Spinal cord (tissue), 10 donors: ENCODE data around the gene SEC14L1. TPM values are rescaled to one million over a fixed set of nuclear protein-coding genes. Genes with fewer than 3 reads are reported as not detected.
A peak's percentile ranks its signal among the peaks of the same experiment; 100 is the strongest.

Experiments
- DNase-seq, 6 donors: peaks; one replicate each; pipeline versions ENCODE4 v3.0.0 to v3.0.0-alpha.2; 2013 to 2015; ENCODE audit warnings: low spot score in 6 of 6, low read depth in 4 of 6
- H3K27ac ChIP-seq: one replicate; pipeline ENCODE4 v1.5.1; 2013; ENCODE audit warnings: low read depth, low read length, control low read depth
- H3K27me3 ChIP-seq: one replicate; pipeline ENCODE4 v1.6.1; 2013; ENCODE audit warnings: low read length; ENCODE audit not compliant: control insufficient read depth, insufficient read depth
- H3K36me3 ChIP-seq: one replicate; pipeline ENCODE4 v1.6.1; 2013; ENCODE audit warnings: low read length; ENCODE audit not compliant: control insufficient read depth, insufficient read depth
- H3K4me1 ChIP-seq: one replicate; pipeline ENCODE4 v1.6.1; 2013; ENCODE audit warnings: low read length; ENCODE audit not compliant: control insufficient read depth, insufficient read depth
- H3K4me3 ChIP-seq: one replicate; pipeline ENCODE4 v1.5.1; 2013; ENCODE audit warnings: low read depth, low read length, control low read depth
- H3K9me3 ChIP-seq: one replicate; pipeline ENCODE4 v1.6.1; 2013; ENCODE audit warnings: low read length; ENCODE audit not compliant: control insufficient read depth, insufficient read depth
- WGBS: methylation state at CpG from one replicate; pipeline ENCODE4 v1.1.5; 2013; ENCODE audit warnings: missing lambda C conversion rate; ENCODE audit not compliant: insufficient coverage; 5-methylcytosine and 5-hydroxymethylcytosine counted together
- polyA plus RNA-seq, 2 donors: library from polyadenylated mRNA; unstranded; fragments of 120-200 nt; gene quantifications; one replicate each; pipeline ENCODE4 v1.2.1, GENCODE V29; 2013; ENCODE audit not compliant: insufficient read length in 2 of 2
- total RNA-seq, 2 donors: library from RNA; depleted of rRNA in 1 of 2; stranded (reverse); fragments of 120-200 nt in 1 of 2; fragments of >200 nt in 1 of 2; gene quantifications; one replicate each; pipeline versions ENCODE4 v1.2.3 to v1.2.4, GENCODE V29; 2013 to 2014
- donor health status: healthy.

Gene SEC14L1
- total and polyA plus RNA-seq, 4 donors = 42.2 to 81.9 (median 69.1) TPM

GRCh38 chr17:77213778-77214132 is 73.0 kb downstream of the SEC14L1 start:
- no peak for DNase-seq

GRCh38 chr17:77214328-77214727 is 73.6 kb downstream of the SEC14L1 start:
- Histone ChIP-seq H3K4me1 (peaks cover 27% of the 10 kb centered on the region), H3K36me3 (peaks cover 79% of the 10 kb centered on the region), H3K4me3 (no peak overlapping the region), H3K27ac (no peak overlapping the region), H3K27me3 (no peaks in the 10 kb centered on the region), H3K9me3 (no peaks in the 10 kb centered on the region)
- WGBS = 94% methylated on average over 10 of the region's 12 CpGs
- no peak for DNase-seq

More at GRCh38 chr17:77213778-77214132, 73.0 kb downstream of the SEC14L1 start:
- Histone ChIP-seq H3K36me3 (peaks cover 79% of the 10 kb centered on the region), H3K4me1 (peaks cover 27% of the 10 kb centered on the region), H3K9me3 (no peaks in the 10 kb centered on the region), H3K27me3 (no peaks in the 10 kb centered on the region), H3K27ac (no peak overlapping the region), H3K4me3 (no peak overlapping the region)
- WGBS = 85% methylated on average over 17 of the region's 17 CpGs

GRCh38 chr17:77214743-77215142 is 74.0 kb downstream of the SEC14L1 start:
- peak in 2 of 6 donors; percentile 43 to 52 for DNase-seq
- peaks cover 75% of the 10 kb centered on the region for H3K36me3 ChIP-seq

GRCh38 chr17:77215281-77215680 is 74.5 kb downstream of the SEC14L1 start:
- no peak for DNase-seq
- no peaks in the 10 kb centered on the region for H3K27me3 ChIP-seq
- H3K9me3 ChIP-seq = no peaks in the 10 kb centered on the region
- no peak overlapping the region for H3K27ac ChIP-seq
- no peak overlapping the region for H3K4me3 ChIP-seq
- peaks cover 70% of the 10 kb centered on the region for H3K36me3 ChIP-seq
- H3K4me1 ChIP-seq = peaks cover 26% of the 10 kb centered on the region
- WGBS = 92% methylated on average over 16 of the region's 16 CpGs

More at GRCh38 chr17:77214743-77215142, 74.0 kb downstream of the SEC14L1 start:
- H3K27me3 ChIP-seq = no peaks in the 10 kb centered on the region
- H3K4me1 ChIP-seq = peaks cover 27% of the 10 kb centered on the region
- H3K27ac ChIP-seq = no peak overlapping the region
- H3K4me3 ChIP-seq = no peak overlapping the region
- whole genome bisulfite sequencing = 48% methylated on average over 7 of the region's 11 CpGs
- no peaks in the 10 kb centered on the region for H3K9me3 ChIP-seq

GRCh38 chr17:77216486-77216885 is 75.7 kb downstream of the SEC14L1 start:
- no CpG with 5 or more reads among the region's 5 CpGs for WGBS
- H3K9me3 ChIP-seq = no peaks in the 10 kb centered on the region
- H3K4me1 ChIP-seq = peaks cover 21% of the 10 kb centered on the region
- H3K27ac ChIP-seq = no peak overlapping the region
- H3K4me3 ChIP-seq = no peak overlapping the region
- H3K36me3 ChIP-seq = peaks cover 58% of the 10 kb centered on the region
- no peaks in the 10 kb centered on the region for H3K27me3 ChIP-seq
- peak in 2 of 6 donors; percentile 18 to 68 for DNase-seq

GRCh38 chr17:77217123-77217522 is 76.4 kb downstream of the SEC14L1 start:
- H3K27me3 ChIP-seq = no peaks in the 10 kb centered on the region
- whole genome bisulfite sequencing = 94% methylated on average over 5 of the region's 11 CpGs
- peaks cover 16% of the 10 kb centered on the region for H3K4me1 ChIP-seq
- no peaks in the 10 kb centered on the region for H3K9me3 ChIP-seq
- no peak for DNase-seq
- H3K27ac ChIP-seq = no peak overlapping the region
- H3K4me3 ChIP-seq = no peak overlapping the region
- peaks cover 51% of the 10 kb centered on the region for H3K36me3 ChIP-seq

GRCh38 chr17:77217566-77217965 is 76.8 kb downstream of the SEC14L1 start:
- Histone ChIP-seq H3K36me3 (peaks cover 47% of the 10 kb centered on the region), H3K27me3 (no peaks in the 10 kb centered on the region), H3K27ac (no peak overlapping the region), H3K4me3 (no peak overlapping the region), H3K4me1 (peaks cover 12% of the 10 kb centered on the region), H3K9me3 (no peaks in the 10 kb centered on the region)
- DNase-seq = peak in 1 of 6 donors; percentile 34
- WGBS = 70% methylated on average over 11 of the region's 11 CpGs

GRCh38 chr17:77218902-77219301 is 78.1 kb downstream of the SEC14L1 start:
- Histone ChIP-seq H3K4me3 (no peak overlapping the region), H3K27ac (no peak overlapping the region), H3K36me3 (peaks cover 34% of the 10 kb centered on the region), H3K4me1 (peaks cover 10% of the 10 kb centered on the region), H3K9me3 (no peaks in the 10 kb centered on the region), H3K27me3 (no peaks in the 10 kb centered on the region)
- DNase-seq = no peak
- 85% methylated on average over 8 of the region's 10 CpGs for WGBS

- no peaks in the 10 kb centered on the region for H3K9me3 ChIP-seq
- no peak for DNase-seq
- WGBS = 82% methylated on average over 4 of the region's 7 CpGs
- peaks cover 9% of the 10 kb centered on the region for H3K4me1 ChIP-seq
- H3K27ac ChIP-seq = no peak overlapping the region
- no peak overlapping the region for H3K4me3 ChIP-seq
- H3K36me3 ChIP-seq = peaks cover 15% of the 10 kb centered on the region
- no peaks in the 10 kb centered on the region for H3K27me3 ChIP-seq
Measured at GRCh38 chr17:77222356-77222755, 81.6 kb downstream of the SEC14L1 start.

- Histone ChIP-seq H3K4me3 (no peak overlapping the region), H3K36me3 (peaks cover 6% of the 10 kb centered on the region), H3K27me3 (no peaks in the 10 kb centered on the region), H3K27ac (peak overlapping the region; percentile 57), H3K4me1 (peaks cover 20% of the 10 kb centered on the region), H3K9me3 (no peaks in the 10 kb centered on the region)
- no peak for DNase-seq
- 85% methylated on average over 19 of the region's 26 CpGs for WGBS
Measured at GRCh38 chr17:77223642-77224420, 83.1 kb downstream of the SEC14L1 start.
